Ishikawa (cell line): ENCODE measurements around the gene GRID2.

Experiments used
- CEBPB ChIP-seq: IDR thresholded peaks from 2 replicates; pipeline ENCODE4 v1.6.1; 2012
- CREB1 ChIP-seq: IDR thresholded peaks from 2 replicates; pipeline ENCODE4 v1.6.1; 2012; ENCODE audit warnings: low read depth
- EGR1 ChIP-seq: IDR thresholded peaks from 2 replicates; pipeline ENCODE4 v1.6.1; 2012
- EP300 ChIP-seq: IDR thresholded peaks from 2 replicates; pipeline ENCODE4 v1.6.1; 2012; ENCODE audit warnings: borderline replicate concordance
- FOXM1 ChIP-seq: IDR thresholded peaks from 2 replicates; pipeline ENCODE4 v1.6.1; 2012; ENCODE audit warnings: low read depth, borderline replicate concordance
- NFIC ChIP-seq: IDR thresholded peaks from 2 replicates; pipeline ENCODE4 v1.6.1; 2012
- RAD21 ChIP-seq: IDR thresholded peaks from 2 replicates; pipeline ENCODE4 v1.6.1; 2012; ENCODE audit warnings: low read depth
- TAF1 ChIP-seq: IDR thresholded peaks from 2 replicates; pipeline ENCODE4 v1.6.1; 2012; ENCODE audit warnings: low read depth, mild to moderate bottlenecking
- TCF12 ChIP-seq: IDR thresholded peaks from 2 replicates; pipeline ENCODE4 v1.6.1; 2012; ENCODE audit warnings: low read depth
- TEAD4 ChIP-seq: IDR thresholded peaks from 2 replicates; pipeline ENCODE4 v1.6.1; 2012
- YY1 ChIP-seq: IDR thresholded peaks from 2 replicates; pipeline ENCODE4 v1.6.1; 2012; ENCODE audit warnings: low read depth
- ZBTB7A ChIP-seq: IDR thresholded peaks from 2 replicates; pipeline ENCODE4 v1.6.1; 2012; ENCODE audit warnings: low read depth
- TF ChIP-seq, protein P1 (sequence below): IDR thresholded peaks from 2 replicates; pipeline ENCODE4 v1.6.1; 2012; ENCODE audit warnings: low read depth, mild to moderate bottlenecking
- TF ChIP-seq, protein P2 (sequence below): IDR thresholded peaks from 2 replicates; pipeline ENCODE4 v1.6.1; 2012
- TF ChIP-seq, protein P3 (sequence below): IDR thresholded peaks from 2 replicates; pipeline ENCODE4 v1.6.1; 2012

Gene GRID2

DNA sequence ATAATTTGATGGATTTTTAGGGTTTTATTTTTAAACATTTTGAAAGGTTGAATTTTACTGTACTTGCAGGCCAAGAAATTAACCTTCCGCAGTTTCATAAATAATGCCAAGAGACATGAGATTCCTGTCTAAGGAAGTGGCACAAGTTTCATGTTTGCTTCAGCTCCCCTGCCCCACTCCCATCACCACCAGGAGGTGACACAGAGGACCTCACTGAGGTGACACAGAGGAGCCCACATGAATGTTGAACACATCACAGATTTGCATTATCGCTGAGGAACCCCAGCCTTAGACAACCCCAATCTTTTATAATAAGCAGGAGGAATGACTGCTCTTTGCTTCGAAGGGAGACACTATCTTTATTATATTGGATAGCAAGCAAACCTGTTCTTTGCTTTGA is 1033.4 kb downstream of the GRID2 start:
- TF ChIP-seq RAD21, result no peak
- TF ChIP-seq, protein P1, sequence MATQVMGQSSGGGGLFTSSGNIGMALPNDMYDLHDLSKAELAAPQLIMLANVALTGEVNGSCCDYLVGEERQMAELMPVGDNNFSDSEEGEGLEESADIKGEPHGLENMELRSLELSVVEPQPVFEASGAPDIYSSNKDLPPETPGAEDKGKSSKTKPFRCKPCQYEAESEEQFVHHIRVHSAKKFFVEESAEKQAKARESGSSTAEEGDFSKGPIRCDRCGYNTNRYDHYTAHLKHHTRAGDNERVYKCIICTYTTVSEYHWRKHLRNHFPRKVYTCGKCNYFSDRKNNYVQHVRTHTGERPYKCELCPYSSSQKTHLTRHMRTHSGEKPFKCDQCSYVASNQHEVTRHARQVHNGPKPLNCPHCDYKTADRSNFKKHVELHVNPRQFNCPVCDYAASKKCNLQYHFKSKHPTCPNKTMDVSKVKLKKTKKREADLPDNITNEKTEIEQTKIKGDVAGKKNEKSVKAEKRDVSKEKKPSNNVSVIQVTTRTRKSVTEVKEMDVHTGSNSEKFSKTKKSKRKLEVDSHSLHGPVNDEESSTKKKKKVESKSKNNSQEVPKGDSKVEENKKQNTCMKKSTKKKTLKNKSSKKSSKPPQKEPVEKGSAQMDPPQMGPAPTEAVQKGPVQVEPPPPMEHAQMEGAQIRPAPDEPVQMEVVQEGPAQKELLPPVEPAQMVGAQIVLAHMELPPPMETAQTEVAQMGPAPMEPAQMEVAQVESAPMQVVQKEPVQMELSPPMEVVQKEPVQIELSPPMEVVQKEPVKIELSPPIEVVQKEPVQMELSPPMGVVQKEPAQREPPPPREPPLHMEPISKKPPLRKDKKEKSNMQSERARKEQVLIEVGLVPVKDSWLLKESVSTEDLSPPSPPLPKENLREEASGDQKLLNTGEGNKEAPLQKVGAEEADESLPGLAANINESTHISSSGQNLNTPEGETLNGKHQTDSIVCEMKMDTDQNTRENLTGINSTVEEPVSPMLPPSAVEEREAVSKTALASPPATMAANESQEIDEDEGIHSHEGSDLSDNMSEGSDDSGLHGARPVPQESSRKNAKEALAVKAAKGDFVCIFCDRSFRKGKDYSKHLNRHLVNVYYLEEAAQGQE, result no peak
- no peak for TF ChIP-seq CREB1
- TF ChIP-seq TCF12, result no peak
- no peak for TF ChIP-seq CEBPB
- no peak for TF ChIP-seq EGR1
- TF ChIP-seq, protein P2, sequence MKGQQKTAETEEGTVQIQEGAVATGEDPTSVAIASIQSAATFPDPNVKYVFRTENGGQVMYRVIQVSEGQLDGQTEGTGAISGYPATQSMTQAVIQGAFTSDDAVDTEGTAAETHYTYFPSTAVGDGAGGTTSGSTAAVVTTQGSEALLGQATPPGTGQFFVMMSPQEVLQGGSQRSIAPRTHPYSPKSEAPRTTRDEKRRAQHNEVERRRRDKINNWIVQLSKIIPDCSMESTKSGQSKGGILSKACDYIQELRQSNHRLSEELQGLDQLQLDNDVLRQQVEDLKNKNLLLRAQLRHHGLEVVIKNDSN, result no peak
- TF ChIP-seq EP300, result no peak
- TF ChIP-seq TEAD4, result no peak
- TF ChIP-seq NFIC, result no peak
- TF ChIP-seq, protein P3, sequence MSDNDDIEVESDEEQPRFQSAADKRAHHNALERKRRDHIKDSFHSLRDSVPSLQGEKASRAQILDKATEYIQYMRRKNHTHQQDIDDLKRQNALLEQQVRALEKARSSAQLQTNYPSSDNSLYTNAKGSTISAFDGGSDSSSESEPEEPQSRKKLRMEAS, result no peak
- TF ChIP-seq ZBTB7A, result no peak
- no peak for TF ChIP-seq TAF1
- TF ChIP-seq YY1, result no peak
- no peak for TF ChIP-seq FOXM1

DNA sequence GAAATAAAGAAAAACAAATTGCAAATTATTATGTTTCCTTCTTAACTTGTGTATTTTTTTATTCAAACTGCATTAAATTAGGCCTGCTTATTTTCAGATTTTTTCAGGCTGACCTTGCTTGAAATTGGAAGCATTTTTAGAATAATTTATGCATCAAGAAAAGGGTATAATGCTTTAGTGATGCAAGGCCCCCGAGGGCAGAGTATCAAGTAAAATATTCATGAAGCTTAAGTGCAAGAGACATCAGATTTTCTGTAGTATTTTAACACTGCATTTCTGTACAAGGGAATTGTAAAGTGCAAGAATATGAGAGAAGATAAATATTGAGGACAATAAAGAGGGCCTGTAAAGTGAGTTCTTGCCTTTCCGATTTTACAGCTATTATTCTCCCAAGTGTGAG is 1039.0 kb downstream of the GRID2 start:
- no peak for TF ChIP-seq NFIC
- no peak for TF ChIP-seq CEBPB
- TF ChIP-seq RAD21, result no peak
- TF ChIP-seq CREB1, result no peak
- no peak for TF ChIP-seq YY1
- no peak for TF ChIP-seq ZBTB7A

DNA sequence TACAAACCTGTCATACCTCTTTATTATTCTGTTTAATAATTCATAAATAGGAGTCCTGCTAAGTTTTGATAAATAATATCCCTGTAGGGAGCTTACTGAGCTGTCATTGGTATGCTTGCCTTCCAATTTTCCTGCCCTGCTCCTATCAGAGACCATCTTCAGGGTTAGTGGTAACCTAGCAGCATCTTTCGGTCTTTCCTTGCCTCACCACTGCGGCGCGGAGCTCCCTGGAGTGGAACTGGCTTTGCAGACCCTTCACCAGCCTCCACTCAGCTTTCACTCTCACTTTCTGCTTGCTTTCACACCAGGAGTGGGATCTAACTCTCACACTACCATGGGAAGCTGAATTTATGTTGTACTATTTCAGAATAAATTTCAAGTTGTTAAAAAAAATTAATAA is 1043.1 kb downstream of the GRID2 start:
- TF ChIP-seq, protein P1, result no peak
- no peak for TF ChIP-seq NFIC

DNA sequence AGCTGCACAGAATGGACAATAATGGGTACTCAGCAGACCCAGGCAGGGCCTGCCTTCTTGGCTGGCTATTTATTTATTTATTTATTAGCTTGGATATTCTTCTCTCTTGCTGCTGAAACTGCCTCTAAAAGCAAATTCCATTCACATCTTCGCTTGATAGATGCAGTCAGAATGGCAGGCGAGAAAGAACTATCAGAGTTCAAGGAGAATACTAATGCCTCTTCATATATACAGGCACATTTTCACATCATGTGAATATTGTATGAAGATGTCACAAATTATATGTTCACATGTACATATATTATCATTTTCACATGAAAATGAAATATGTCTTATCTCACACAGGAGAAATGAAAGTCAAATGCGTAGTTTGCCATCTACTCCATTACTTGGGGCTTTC is 1045.1 kb downstream of the GRID2 start:
- TF ChIP-seq CEBPB (no peak), CREB1 (no peak), ZBTB7A (no peak), NFIC (no peak), RAD21 (no peak)

DNA sequence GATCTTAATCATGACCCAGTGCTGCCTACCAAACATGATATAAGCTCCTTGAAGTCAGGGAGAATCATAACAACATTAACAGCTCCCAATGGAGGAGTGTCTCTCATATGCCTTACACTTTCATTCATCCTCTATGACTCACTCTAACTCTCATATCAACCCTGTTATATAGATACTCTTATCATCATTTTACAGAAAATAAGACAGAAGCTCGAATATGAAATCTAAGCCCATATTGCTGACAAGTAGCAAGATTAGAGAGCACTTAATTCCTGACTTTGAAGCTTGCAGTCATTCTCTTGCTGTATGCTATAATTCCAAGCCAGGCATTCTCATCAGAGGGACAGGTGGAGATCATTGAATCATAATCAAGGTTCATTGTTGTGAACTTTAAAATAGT is 1048.1 kb downstream of the GRID2 start:
- TF ChIP-seq FOXM1 (no peak), TEAD4 (no peak), CEBPB (no peak)
- TF ChIP-seq, protein P2, result no peak

DNA sequence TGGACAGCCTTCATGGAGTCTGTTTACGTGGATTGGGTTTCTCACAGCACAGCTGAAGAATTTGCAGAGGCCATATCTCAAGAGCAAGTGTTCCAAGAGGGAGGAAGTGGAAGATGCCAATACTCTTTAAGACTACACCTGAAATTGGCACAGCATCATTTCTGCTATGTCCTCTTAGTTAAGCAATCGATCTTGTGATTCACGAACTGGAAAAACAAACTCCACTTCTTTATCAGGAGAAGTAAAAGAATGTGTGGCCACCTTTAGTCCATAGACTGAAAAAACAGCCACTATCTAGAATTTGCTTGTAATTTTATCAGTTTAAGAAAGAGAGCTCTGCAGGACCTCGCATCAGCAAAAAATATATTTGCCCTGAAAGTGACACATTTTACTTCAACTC is 1051.6 kb downstream of the GRID2 start:
- no peak for TF ChIP-seq RAD21
- TF ChIP-seq CREB1, result no peak
- TF ChIP-seq, protein P3, result no peak
- no peak for TF ChIP-seq NFIC
- TF ChIP-seq YY1, result no peak
- TF ChIP-seq TAF1, result no peak
- no peak for TF ChIP-seq ZBTB7A
- no peak for TF ChIP-seq EP300

DNA sequence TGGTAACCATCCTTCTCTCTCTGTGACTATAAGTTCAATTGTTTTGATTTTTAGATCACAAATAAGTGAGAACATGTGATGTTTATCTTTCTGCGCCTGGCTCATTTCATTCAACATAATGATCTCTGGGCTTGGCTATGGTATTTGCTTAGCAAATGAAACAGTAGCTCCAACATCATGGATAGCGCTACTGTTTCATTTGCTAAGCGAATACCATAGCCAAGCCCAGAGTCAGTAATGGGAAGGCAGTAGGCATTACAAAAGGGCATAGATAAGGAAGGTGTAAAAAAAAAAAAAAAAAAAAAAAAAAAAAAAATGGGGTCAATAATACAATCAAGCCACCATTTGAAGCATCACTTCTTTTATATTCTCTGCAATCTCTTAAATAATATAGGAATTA is 1055.8 kb downstream of the GRID2 start:
- TF ChIP-seq RAD21 (no peak), TEAD4 (no peak), ZBTB7A (no peak), CREB1 (no peak)
- TF ChIP-seq, protein P1, result no peak
